22Rv1 (cell line): Measurements from ENCODE around the gene WDR27.
A peak's percentile ranks its signal among the peaks of the same experiment; 100 is the strongest.
"Not testable (repeated sequence)": the region's sequence is repeated elsewhere in the genome, so short reads cannot be mapped to it uniquely, and the experiment has no call there.

Experiments
- CTCF ChIP-seq: fragments of 450-650 bp; IDR thresholded peaks from 2 replicates; pipeline ENCODE4 v1.5.1; 2017; ENCODE audit warnings: mild to moderate bottlenecking
- ZFX ChIP-seq: fragments of 450-650 bp; IDR thresholded peaks from 2 replicates; pipeline ENCODE4 v1.6.1; 2017; ENCODE audit warnings: antibody characterized with exemption, borderline replicate concordance

GRCh38 chr6:169697115-169697514 is 4.7 kb downstream of the WDR27 start:
- TF ChIP-seq CTCF = peak; percentile 58
- TF ChIP-seq ZFX = not testable (repeated sequence)
